Activated CD8-positive, alpha-beta T cell treated with anti-CD3 and anti-CD28 coated beads for 36 hours (primary cell): ENCODE measurements around the gene ATP8B3. TPM values are rescaled to one million over a fixed set of nuclear protein-coding genes. Genes with fewer than 3 reads are reported as not detected.

Experiments
- ATAC-seq: fragments of 200-7000 bp; cut with Tn5 transposase; one replicate; pipeline ENCODE4 v1.10.0; 2021; ENCODE audit warnings: mild to moderate bottlenecking, moderate library complexity
- CTCF ChIA-PET: fragments of 350-600 bp; sonication (Branson Sonifier 250); formaldehyde crosslinking; loops from one replicate; lab custom pipeline; 2021; ENCODE audit warnings: antibody characterized with exemption; lab: Charles Lee
- POLR2A ChIA-PET: fragments of 350-600 bp; sonication (Branson Sonifier 250); formaldehyde crosslinking; loops from one replicate; lab custom pipeline; 2021; ENCODE audit warnings: antibody characterized with exemption; lab: Charles Lee
- DNase-seq: peaks from one replicate; pipeline ENCODE4 v3.0.0-alpha.2; 2020
- H3K27ac Mint-ChIP-seq: one replicate; pipeline ENCODE4 v1.8.0; 2021; ENCODE audit warnings: mild to moderate bottlenecking, mixed read lengths
- H3K27me3 Mint-ChIP-seq: one replicate; pipeline ENCODE4 v1.8.0; 2021; ENCODE audit warnings: mixed read lengths
- H3K36me3 Mint-ChIP-seq: one replicate; pipeline ENCODE4 v1.8.0; 2021; ENCODE audit warnings: low read depth, mixed read lengths
- H3K4me1 Mint-ChIP-seq: one replicate; pipeline ENCODE4 v1.8.0; 2021; ENCODE audit warnings: low read depth, mixed read lengths
- H3K4me3 Mint-ChIP-seq: one replicate; pipeline ENCODE4 v1.8.0; 2021; ENCODE audit warnings: mild to moderate bottlenecking, moderate library complexity, mixed read lengths
- H3K9me3 Mint-ChIP-seq: one replicate; pipeline ENCODE4 v1.8.0; 2021; ENCODE audit warnings: mixed read lengths
- intact Hi-C: fragments of 100-400 bp; cut with micrococcal nuclease; formaldehyde crosslinking; loops from one replicate; pipeline ENCODE4 v1.10.0; 2022
- total RNA-seq, 2 experiments: library from RNA; stranded (reverse); gene quantifications; one replicate each; pipeline ENCODE4 v1.2.3, GENCODE V29; 2021
- TF ChIP-seq, protein P1 (sequence below): fragments of 200-600 bp; IDR thresholded peaks from one replicate; pipeline ENCODE4 v1.8.0; 2022; ENCODE audit warnings: antibody characterized with exemption, mild to moderate bottlenecking

The ATP8B3 gene
- total RNA-seq, 2 experiments from 2014 or later = 5.8 to 8.2 TPM

DNA sequence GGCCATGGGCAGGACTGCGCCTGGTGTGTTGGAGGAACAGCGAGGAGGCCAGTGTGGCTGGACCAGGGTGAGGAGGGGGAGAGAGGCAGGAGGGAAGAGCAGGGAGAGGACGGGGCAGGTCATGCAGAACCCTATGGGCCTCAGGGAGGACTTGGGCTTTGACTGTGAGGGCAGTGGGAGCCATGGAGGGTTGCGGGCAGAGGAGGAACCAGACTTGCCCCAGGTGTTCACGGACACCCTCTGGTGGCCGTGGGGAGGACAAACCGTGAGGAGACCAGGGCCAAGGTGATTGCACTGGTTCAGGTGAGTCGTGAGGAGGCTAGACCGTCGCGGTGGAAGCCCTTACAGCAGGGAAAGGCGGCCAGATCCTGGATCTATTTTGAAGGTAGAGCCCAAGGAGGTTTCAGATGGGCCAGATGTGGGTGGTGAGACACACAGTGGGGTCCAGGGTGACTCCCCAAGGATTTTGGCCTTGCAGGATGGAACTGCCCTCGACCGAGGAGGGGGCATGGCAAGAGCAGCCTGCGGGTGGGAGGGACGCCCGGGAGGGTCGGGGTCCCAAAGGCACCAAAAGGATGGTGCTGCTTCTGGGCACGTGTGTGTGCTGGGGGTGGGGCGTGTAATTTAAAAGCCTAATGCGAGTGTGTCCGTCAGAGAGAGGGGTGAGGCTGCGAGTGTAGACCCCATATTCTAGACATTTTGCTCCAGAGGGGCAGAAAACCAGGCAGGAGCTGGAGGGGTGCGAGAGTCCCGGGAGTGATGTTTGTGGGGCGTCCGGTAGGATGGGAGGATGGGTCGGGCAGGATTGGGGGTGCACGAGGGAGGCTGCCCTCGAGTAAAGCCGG is 39.0 kb upstream of the ATP8B3 start:
- peak overlapping the region; percentile 26 for H3K4me3 Mint-ChIP-seq
- intact Hi-C loops = no loop called here
- H3K27me3 Mint-ChIP-seq = no peaks in the 10 kb centered on the region
- TF ChIP-seq, protein P1, sequence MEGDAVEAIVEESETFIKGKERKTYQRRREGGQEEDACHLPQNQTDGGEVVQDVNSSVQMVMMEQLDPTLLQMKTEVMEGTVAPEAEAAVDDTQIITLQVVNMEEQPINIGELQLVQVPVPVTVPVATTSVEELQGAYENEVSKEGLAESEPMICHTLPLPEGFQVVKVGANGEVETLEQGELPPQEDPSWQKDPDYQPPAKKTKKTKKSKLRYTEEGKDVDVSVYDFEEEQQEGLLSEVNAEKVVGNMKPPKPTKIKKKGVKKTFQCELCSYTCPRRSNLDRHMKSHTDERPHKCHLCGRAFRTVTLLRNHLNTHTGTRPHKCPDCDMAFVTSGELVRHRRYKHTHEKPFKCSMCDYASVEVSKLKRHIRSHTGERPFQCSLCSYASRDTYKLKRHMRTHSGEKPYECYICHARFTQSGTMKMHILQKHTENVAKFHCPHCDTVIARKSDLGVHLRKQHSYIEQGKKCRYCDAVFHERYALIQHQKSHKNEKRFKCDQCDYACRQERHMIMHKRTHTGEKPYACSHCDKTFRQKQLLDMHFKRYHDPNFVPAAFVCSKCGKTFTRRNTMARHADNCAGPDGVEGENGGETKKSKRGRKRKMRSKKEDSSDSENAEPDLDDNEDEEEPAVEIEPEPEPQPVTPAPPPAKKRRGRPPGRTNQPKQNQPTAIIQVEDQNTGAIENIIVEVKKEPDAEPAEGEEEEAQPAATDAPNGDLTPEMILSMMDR = no peak
- ATAC-seq (no peak), DNase-seq (no peak)
- peak overlapping the region; percentile 61 for H3K27ac Mint-ChIP-seq
- no peaks in the 10 kb centered on the region for H3K9me3 Mint-ChIP-seq
- peaks cover 58% of the 10 kb centered on the region for H3K4me1 Mint-ChIP-seq
- peaks cover 9% of the 10 kb centered on the region for H3K36me3 Mint-ChIP-seq
- CTCF ChIA-PET = interaction anchor here (4.0 kb wide), 1 partner anchor 13 kb away, joined by 19 read pairs; no protein-coding TSS in a partner anchor
- POLR2A ChIA-PET = no interaction called here

DNA sequence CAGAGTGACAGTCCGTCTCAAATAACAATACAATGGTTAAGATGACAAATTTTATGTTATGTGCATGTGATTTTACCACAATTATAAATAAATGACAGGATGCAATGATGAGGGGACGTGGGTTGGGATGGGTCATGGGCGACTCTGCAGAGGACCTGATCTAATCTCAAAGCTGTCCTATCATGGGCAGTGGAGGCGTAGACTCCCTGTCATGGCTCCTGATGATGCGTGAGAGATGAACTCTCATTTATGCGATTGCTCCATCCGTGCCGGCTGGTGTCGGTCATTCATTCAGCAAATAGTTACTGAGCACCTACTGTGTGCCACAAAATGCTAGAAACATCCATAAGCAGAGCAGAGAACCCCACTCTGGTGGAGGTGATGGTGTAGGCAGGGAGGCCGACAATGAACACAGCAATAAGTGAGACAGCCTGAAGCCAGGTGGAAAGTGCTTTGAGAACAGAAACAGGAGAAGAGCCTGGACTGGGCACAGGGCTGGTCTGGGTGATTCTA is 37.9 kb upstream of the ATP8B3 start:
- DNase-seq (no peak), ATAC-seq (no peak)
- POLR2A ChIA-PET = no interaction called here
- peak overlapping the region; percentile 2 for H3K27ac Mint-ChIP-seq
- H3K4me1 Mint-ChIP-seq = peaks cover 57% of the 10 kb centered on the region
- H3K36me3 Mint-ChIP-seq = peaks cover 12% of the 10 kb centered on the region
- CTCF ChIA-PET = interaction anchor here (1.6 to 2.1 kb wide), 4 partner anchors 8 to 75 kb away, joined by 4 to 9 read pairs (median 6); no protein-coding TSS in a partner anchor
- intact Hi-C loops = no loop called here
- no peaks in the 10 kb centered on the region for H3K27me3 Mint-ChIP-seq
- TF ChIP-seq, protein P1 = no peak
- H3K9me3 Mint-ChIP-seq = no peaks in the 10 kb centered on the region
- no peak overlapping the region for H3K4me3 Mint-ChIP-seq

DNA sequence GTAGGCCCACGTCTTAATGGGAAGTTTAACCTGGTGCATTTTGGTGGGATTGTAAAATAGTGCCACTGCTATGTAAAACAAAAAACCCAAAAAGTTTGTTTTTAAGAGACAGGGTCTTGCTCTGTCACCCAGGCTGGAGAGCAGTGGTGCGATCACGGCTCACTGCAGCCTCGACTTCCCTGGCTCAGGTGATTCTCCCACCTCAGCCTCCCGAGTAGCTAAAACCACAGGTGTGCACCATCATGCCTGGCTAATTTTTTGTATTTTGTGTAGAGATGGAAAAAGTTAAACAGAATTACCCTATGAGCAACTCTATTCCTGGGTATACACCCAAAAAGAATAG is 37.0 kb upstream of the ATP8B3 start:
- H3K4me1 Mint-ChIP-seq = peaks cover 57% of the 10 kb centered on the region
- H3K4me3 Mint-ChIP-seq = peak overlapping the region; percentile 66
- ATAC-seq (no peak), DNase-seq (no peak)
- intact Hi-C loops = no loop called here
- CTCF ChIA-PET = interaction anchor here (1.1 to 2.1 kb wide), 5 partner anchors 9 to 74 kb away, joined by 3 to 9 read pairs (median 5); no protein-coding TSS in a partner anchor
- H3K27ac Mint-ChIP-seq = peak overlapping the region; percentile 84
- POLR2A ChIA-PET = interaction anchor here (1.2 kb wide), 1 partner anchor 422 kb away, joined by 3 read pairs; no protein-coding TSS in a partner anchor
- no peaks in the 10 kb centered on the region for H3K27me3 Mint-ChIP-seq
- H3K36me3 Mint-ChIP-seq = peaks cover 12% of the 10 kb centered on the region
- no peaks in the 10 kb centered on the region for H3K9me3 Mint-ChIP-seq
- TF ChIP-seq, protein P1 = no peak

DNA sequence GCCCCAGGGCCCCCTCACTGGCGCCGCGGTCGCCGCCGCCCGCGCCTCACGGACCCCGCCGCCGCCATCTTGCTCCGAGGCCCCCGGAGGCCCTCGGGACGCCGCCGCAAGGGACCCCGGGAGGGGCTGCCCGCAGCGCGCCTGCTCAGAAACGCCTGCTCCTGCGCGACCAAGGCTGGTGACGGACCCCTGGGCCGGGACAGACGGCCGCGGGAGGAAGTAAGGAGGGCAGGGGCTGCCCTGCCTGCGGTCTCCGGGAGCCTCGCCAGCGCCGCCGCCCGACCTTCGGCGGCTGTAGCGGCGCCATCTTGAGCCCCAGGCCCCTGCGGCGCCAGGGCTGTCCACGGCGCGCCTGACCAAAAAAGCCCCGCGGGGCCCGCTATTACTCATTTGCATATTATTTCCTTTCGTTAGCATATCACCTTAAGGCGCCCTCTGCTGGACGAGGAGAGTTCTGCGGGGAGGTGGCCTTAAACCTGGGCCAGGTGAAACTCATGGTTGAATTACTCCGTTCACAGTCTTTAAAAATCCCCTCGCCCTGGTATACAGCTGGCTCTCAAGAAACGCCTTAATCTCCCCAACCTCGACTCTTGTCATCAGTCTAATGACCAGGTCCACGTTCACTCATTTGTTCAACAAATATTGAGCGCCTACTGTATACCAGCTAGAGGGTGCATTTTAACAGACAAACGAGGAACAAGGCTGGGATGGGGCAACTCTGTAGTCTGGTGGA is 36.5 kb upstream of the ATP8B3 start, which contains the start of gene REXO1:
Gene REXO1, minus strand, starts transcription at position 85 of the 733 bp plus-strand sequence. CDS start 125 bp downstream, outside the sequence.
- Mint-ChIP-seq H3K4me3 (peak within 1 kb of the TSS; percentile 84), H3K36me3 (peaks cover 12% of the 10 kb centered on the region), H3K27me3 (no peaks in the 10 kb centered on the region), H3K4me1 (peaks cover 60% of the 10 kb centered on the region), H3K27ac (peak within 1 kb of the TSS; percentile 92), H3K9me3 (no peaks in the 10 kb centered on the region)
- DNase-seq (peak; percentile 99), ATAC-seq (peak; percentile 75)
- intact Hi-C loops = no loop called here
- TF ChIP-seq, protein P1 = peak; percentile 89
- CTCF ChIA-PET = interaction anchor here (1.1 to 2.1 kb wide), 5 partner anchors 9 to 73 kb away, joined by 3 to 9 read pairs (median 5); no protein-coding TSS in a partner anchor
- POLR2A ChIA-PET = interaction anchor here (1.2 kb wide), 1 partner anchor 422 kb away, joined by 3 read pairs; no protein-coding TSS in a partner anchor
